ENCODE data around the gene SAMSN1. TPM values are rescaled to one million over a fixed set of nuclear protein-coding genes. Genes with fewer than 3 reads are reported as not detected.

The SAMSN1 gene
- total RNA-seq, 4 donors from 2014 or later, result 0.82 to 1.4 (median 1.4) TPM; not detected in 1

- in situ Hi-C loops (cut with MboI; ENCODE audit: low sequenced_read_pairs in 4 of 4) (no loop called here), intact Hi-C loops (cut with DNase I; ENCODE audit: low total_unique reads) (no loop called here)
- no peak overlapping the region for H3K27ac ChIP-seq
- H3K36me3 ChIP-seq, result no peaks in the 10 kb centered on the region
- no peaks in the 10 kb centered on the region for H3K4me1 ChIP-seq
- H3K4me3 ChIP-seq, result no peak overlapping the region
- H3K27me3 ChIP-seq, result no peaks in the 10 kb centered on the region
- DNase-seq, result no peak
- no peak for ATAC-seq
- no peaks in the 10 kb centered on the region for H3K9me3 ChIP-seq
- no peak for TF ChIP-seq POLR2A (IDR thresholded peaks at IDR 0.05)
- TF ChIP-seq CTCF (IDR thresholded peaks at IDR 0.05 in 4 of 5, conservative IDR thresholded peaks at IDR 0.05 in 1 of 5), result no peak
Measured at GRCh38 chr21:14451546-14451945, 94.6 kb downstream of the SAMSN1 start.

DNA sequence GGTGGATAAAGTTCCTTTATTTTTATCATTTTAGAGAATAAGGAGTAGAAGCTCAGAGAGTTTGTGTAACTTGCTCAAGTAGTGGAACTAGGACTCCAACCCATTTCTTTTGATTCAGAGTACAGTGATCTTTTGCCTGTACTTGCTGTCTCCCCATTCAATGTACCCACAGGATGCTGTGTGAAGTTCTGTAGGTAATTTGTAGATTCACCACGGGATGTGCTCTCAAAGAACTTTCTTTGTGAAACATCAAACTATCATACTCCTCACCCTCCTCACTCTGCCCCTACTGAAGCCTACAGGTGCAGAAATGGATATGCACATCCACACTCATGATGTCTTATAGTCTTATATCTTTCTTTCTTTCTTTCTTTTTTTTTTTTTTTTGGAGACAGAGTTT lies 97.3 kb downstream of the SAMSN1 start:
- in situ Hi-C loops (cut with MboI; ENCODE audit: low sequenced_read_pairs in 4 of 4), result loop anchor here in 1 of 4 donors (25.0 kb wide), 1 partner anchor 1139 kb away; no protein-coding TSS in a partner anchor
- H3K4me1 ChIP-seq, result no peaks in the 10 kb centered on the region
- intact Hi-C loops (cut with DNase I; ENCODE audit: low total_unique reads), result no loop called here
- H3K36me3 ChIP-seq, result no peaks in the 10 kb centered on the region
- no peak overlapping the region for H3K4me3 ChIP-seq
- H3K27me3 ChIP-seq, result no peaks in the 10 kb centered on the region
- ATAC-seq, result no peak
- no peaks in the 10 kb centered on the region for H3K9me3 ChIP-seq
- TF ChIP-seq CTCF (IDR thresholded peaks at IDR 0.05 in 4 of 5, conservative IDR thresholded peaks at IDR 0.05 in 1 of 5) (no peak), POLR2A (IDR thresholded peaks at IDR 0.05) (no peak)
- no peak overlapping the region for H3K27ac ChIP-seq
- no peak for DNase-seq

- Histone ChIP-seq H3K4me1 (no peaks in the 10 kb centered on the region), H3K27me3 (no peaks in the 10 kb centered on the region), H3K27ac (no peak overlapping the region), H3K36me3 (no peaks in the 10 kb centered on the region), H3K4me3 (no peak overlapping the region), H3K9me3 (no peaks in the 10 kb centered on the region)
- in situ Hi-C loops (cut with MboI; ENCODE audit: low sequenced_read_pairs in 4 of 4), result loop anchor here in 1 of 4 donors (25.0 kb wide), 1 partner anchor 1149 kb away; no protein-coding TSS in a partner anchor
- intact Hi-C loops (cut with DNase I; ENCODE audit: low total_unique reads), result no loop called here
- no peak for TF ChIP-seq POLR2A (IDR thresholded peaks at IDR 0.05)
- ATAC-seq (no peak), DNase-seq (no peak)
Measured at GRCh38 chr21:14438211-14438610, 107.9 kb downstream of the SAMSN1 start.

DNA sequence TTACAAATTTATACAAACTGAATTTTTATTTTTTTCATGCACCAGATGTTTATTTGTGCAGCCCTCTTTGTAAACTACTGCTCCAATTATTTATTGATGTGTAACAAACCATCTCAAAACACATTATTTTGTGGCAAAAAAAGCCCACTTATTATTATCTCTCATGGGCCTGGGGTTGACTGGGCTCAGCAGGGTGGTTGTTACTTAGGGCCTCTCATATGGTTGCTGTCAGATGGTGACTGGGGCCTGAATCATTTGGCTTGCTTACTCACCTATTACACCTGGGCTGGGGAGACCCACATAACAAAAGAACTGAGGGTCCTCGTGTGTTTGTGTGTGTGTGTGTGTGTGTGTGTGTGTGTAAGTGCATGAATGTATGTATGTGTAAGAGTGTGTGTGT lies 110.7 kb downstream of the SAMSN1 start:
- no peak for TF ChIP-seq POLR2A (IDR thresholded peaks at IDR 0.05)
- no peak for TF ChIP-seq CTCF (IDR thresholded peaks at IDR 0.05 in 4 of 5, conservative IDR thresholded peaks at IDR 0.05 in 1 of 5)
- Histone ChIP-seq H3K36me3 (no peaks in the 10 kb centered on the region), H3K4me3 (no peak overlapping the region), H3K27me3 (no peaks in the 10 kb centered on the region), H3K9me3 (no peaks in the 10 kb centered on the region), H3K27ac (no peak overlapping the region), H3K4me1 (no peaks in the 10 kb centered on the region)
- ATAC-seq (no peak), DNase-seq (no peak)
- intact Hi-C loops (cut with DNase I; ENCODE audit: low total_unique reads) (no loop called here), in situ Hi-C loops (cut with MboI; ENCODE audit: low sequenced_read_pairs in 4 of 4) (loop anchor here in 1 of 4 donors (25.0 kb wide), 1 partner anchor 1152 kb away; no protein-coding TSS in a partner anchor)

Other genes starting within 250 kb of the SAMSN1 start
- 1 to 10 TPM; 4.8 to 8.3 (median 7.4) TPM for gene HSPA13, start 163.2 kb downstream of the SAMSN1 start, total RNA-seq